IPS-11a (cell line): Measurements from ENCODE around the gene PLA2G5.
"Not testable (repeated sequence)": the region's sequence is repeated elsewhere in the genome, so short reads cannot be mapped to it uniquely, and the experiment has no call there.

Experiments used
- H3K4me3 ChIP-seq: one replicate; pipeline ENCODE4 v1.5.1; 2013; ENCODE audit warnings: low read depth, low read length, control low read depth

PLA2G5 gene

GRCh38 chr1:20069874-20070273 lies at the start of gene PLA2G5:
Gene PLA2G5, plus strand, starts transcription at chr1:20070194. Its CDS starts 14,637 bp downstream, at chr1:20084831.
- H3K4me3 ChIP-seq, result no peak within 1 kb of the TSS

- H3K4me3 ChIP-seq, result no peak overlapping the region
These were observed 41.9 kb upstream of the PLA2G5 start for GRCh38 chr1:20028125-20028524.

GRCh38 chr1:20028726-20029125 lies 41.3 kb upstream of the PLA2G5 start:
- no peak overlapping the region for H3K4me3 ChIP-seq

GRCh38 chr1:20029178-20029912 lies 40.6 kb upstream of the PLA2G5 start:
- H3K4me3 ChIP-seq, result no peak overlapping the region

- H3K4me3 ChIP-seq, result not testable (repeated sequence)
These were observed 39.4 kb upstream of the PLA2G5 start for GRCh38 chr1:20030436-20031151.

DNA sequence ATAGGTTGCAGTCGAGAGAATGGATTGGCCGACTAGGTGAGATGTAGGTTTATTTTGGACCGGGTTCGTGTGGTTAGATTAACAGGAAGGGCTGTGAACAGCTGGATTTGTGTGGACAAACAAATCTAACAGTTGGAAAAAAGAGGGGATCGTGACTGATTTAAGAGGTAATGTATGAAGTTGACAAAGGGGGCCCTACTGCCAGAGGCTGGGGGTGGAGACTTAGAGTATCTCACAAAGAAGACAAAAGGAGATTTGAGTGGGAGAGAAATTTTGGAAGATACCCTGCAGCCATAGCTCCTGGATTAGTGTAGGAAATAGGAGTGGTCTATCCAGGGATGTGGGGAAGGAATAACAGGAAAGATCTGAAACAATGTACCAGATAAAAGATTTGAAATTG lies 38.8 kb upstream of the PLA2G5 start:
- H3K4me3 ChIP-seq, result no peak overlapping the region

- no peak overlapping the region for H3K4me3 ChIP-seq
These were observed 38.2 kb upstream of the PLA2G5 start for GRCh38 chr1:20031836-20032235.

DNA sequence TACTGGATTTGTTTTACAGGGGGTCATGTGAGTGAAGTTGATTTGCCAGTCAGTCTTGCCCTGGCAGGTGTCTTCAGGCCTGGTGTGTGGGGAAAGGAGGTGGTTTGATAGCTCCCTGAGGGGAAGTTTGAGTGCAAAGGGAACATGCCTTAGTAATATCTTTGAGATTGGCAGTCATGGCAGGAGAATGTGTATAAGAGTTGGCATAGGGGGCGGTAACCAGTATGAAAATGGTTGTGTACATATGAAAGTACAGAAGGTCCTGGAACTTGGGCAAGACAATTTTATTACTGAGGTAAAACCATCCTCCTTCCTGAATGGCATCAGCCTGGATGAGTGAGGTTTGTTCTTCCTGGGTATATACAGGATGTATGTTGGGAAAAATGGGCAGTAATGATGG lies 37.6 kb upstream of the PLA2G5 start:
- H3K4me3 ChIP-seq, result no peak overlapping the region

GRCh38 chr1:20033420-20033819 lies 36.6 kb upstream of the PLA2G5 start:
- no peak overlapping the region for H3K4me3 ChIP-seq

GRCh38 chr1:20035114-20035513 lies 34.9 kb upstream of the PLA2G5 start:
- H3K4me3 ChIP-seq, result no peak overlapping the region

GRCh38 chr1:20037877-20038276 lies 32.1 kb upstream of the PLA2G5 start:
- no peak overlapping the region for H3K4me3 ChIP-seq

DNA sequence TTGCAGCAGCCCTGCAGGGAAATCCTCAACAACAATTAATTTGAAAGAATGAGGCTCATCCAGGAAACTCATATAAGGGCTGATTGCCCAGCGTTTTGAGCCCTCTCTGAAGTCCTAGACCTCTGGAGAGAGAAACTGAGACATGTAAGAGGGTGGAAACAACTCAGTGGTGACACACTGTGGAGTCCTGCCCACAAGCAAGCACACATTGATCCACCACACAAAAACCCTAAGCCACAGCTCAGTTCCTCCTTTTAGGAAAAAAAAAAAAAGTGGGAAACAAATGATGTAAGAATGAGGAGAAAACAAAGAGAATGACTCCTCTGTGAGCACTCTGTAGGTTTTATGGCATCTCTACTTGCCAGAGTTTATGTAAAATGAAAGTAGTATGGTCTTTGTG lies 22.9 kb upstream of the PLA2G5 start:
- no peak overlapping the region for H3K4me3 ChIP-seq

- H3K4me3 ChIP-seq, result no peak overlapping the region
These were observed 21.4 kb upstream of the PLA2G5 start for GRCh38 chr1:20048563-20048962.

- not testable (repeated sequence) for H3K4me3 ChIP-seq
These were observed 20.8 kb upstream of the PLA2G5 start for GRCh38 chr1:20049056-20049798.

- no peak overlapping the region for H3K4me3 ChIP-seq
These were observed 18.7 kb upstream of the PLA2G5 start for GRCh38 chr1:20051218-20051829.

- no peak overlapping the region for H3K4me3 ChIP-seq
These were observed 17.6 kb upstream of the PLA2G5 start for GRCh38 chr1:20052386-20052785.

DNA sequence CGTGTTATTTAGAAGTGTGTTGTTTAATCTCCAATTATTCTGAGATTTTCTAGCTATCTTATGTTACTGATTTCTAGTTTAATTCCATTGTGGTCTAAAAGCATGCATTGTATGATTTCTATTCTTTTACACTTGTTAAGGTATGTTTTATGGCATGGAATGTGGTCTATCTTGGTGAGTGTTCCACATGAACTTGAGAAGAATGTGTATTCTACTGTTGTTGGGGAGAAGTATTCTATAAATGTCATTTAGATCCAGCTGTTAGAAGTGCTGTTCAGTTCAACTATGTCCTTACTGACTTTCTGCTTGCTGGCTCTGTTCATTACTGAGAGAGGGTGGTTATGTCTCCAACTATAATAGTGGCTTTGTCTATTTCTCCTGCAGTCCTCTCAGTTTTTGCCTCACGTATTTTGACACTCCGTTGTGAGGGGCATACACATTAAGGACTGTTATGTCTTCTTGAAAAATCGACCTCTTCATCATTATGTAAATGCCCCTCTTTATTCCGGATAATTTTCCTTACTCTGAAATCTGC lies 12.0 kb upstream of the PLA2G5 start:
- no peak overlapping the region for H3K4me3 ChIP-seq

DNA sequence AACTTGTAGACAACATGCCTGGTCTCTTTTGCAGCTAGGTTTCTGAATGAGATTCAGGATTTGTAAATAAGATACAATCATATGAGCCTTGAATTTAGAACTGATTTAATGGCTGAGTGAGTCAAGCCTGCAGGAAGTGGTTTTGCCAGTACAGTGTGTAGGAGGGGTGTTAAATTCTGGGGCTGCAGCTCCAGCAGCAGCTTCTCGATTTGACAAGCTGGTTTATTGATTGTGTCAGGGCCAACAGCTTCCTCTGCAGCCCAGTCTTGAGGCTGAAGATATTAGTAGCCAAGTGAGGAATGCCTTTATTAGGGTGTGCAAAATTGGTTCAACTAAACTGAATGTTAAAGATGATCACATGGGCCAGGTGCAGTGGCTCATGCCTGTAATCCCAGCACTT lies 11.5 kb upstream of the PLA2G5 start:
- H3K4me3 ChIP-seq, result no peak overlapping the region

DNA sequence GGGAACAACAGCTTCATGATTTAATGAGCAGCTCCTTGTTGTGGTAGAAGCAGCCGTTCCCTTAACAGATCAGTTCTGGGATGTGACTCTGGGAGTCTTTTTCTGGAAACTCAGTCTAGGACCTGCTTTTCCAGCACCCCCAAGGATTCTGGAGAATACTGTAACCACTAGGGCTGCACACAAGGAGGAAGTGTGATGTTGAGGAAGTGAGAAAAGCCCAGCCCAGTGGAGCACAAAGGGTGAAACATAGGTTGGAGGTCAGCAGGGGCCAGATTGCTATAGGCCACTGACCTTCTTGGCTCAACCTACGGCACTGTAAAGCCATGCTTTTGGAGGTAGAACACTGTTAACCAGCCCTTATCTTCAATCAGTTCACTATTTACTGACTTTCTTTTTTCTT lies 10.1 kb upstream of the PLA2G5 start:
- H3K4me3 ChIP-seq, result no peak overlapping the region

DNA sequence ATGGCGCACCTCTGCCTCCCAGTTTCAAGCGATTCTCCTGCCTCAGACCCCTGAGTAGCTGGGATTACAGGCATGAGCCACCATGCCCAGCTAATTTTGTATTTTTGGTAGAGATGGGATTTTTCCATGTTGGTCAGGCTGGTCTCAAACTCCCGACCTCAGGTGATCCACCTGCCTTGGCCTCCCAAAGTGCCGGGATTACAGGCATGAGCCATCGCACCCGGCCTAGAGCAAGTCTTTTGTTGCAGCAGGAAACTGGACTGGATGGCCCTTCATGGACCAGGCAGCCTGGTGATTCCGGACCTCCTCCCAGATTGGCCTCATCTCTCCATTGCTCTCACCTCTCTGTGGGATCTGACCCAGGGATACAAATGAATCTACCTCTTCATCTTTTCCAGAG lies 9.2 kb upstream of the PLA2G5 start:
- H3K4me3 ChIP-seq, result not testable (repeated sequence)

- no peak overlapping the region for H3K4me3 ChIP-seq
These were observed 8.1 kb upstream of the PLA2G5 start for GRCh38 chr1:20061866-20062265.
